Fibroblast of villous mesenchyme (primary cell): Measurements from ENCODE around the gene EIF5B. TPM values are rescaled to one million over a fixed set of nuclear protein-coding genes. Genes with fewer than 3 reads are reported as not detected.

Experiments used
- DNase-seq: peaks from one replicate; pipeline ENCODE4 v3.0.0-alpha.2; 2010; ENCODE audit warnings: low read depth
- H3K4me3 ChIP-seq: 2 replicates; pipeline ENCODE4 v1.5.1; 2011; ENCODE audit warnings: low read depth, mild to moderate bottlenecking, low read length
- total RNA-seq: library from RNA; depleted of rRNA; stranded (reverse); fragments of >200 nt; gene quantifications from 2 replicates; pipeline ENCODE4 v1.2.3, GENCODE V29; 2012
- TF ChIP-seq, protein P1 (sequence below): IDR thresholded peaks from 2 replicates; pipeline ENCODE4 v1.5.1; 2012; ENCODE audit warnings: low read depth, mild to moderate bottlenecking, low read length; ENCODE audit not compliant: insufficient read depth

The EIF5B gene
- total RNA-seq, 1 donor, result 19.0 TPM

DNA sequence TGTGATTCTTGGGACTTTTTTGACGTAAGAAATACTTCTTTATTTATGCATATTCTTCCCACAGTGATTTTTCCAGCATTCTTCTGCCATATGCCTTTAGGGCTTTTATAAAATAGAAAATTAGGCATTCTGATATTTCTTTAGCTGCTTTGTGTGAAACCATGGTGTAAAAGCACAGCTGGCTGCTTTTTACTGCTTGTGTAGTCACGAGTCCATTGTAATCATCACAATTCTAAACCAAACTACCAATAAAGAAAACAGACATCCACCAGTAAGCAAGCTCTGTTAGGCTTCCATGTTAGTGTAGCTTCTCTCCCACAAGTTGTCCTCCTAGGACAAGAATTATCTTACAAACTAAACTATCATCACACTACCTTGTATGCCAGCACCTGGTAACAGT, 62.6 kb downstream of the EIF5B start:
- TF ChIP-seq, protein P1, sequence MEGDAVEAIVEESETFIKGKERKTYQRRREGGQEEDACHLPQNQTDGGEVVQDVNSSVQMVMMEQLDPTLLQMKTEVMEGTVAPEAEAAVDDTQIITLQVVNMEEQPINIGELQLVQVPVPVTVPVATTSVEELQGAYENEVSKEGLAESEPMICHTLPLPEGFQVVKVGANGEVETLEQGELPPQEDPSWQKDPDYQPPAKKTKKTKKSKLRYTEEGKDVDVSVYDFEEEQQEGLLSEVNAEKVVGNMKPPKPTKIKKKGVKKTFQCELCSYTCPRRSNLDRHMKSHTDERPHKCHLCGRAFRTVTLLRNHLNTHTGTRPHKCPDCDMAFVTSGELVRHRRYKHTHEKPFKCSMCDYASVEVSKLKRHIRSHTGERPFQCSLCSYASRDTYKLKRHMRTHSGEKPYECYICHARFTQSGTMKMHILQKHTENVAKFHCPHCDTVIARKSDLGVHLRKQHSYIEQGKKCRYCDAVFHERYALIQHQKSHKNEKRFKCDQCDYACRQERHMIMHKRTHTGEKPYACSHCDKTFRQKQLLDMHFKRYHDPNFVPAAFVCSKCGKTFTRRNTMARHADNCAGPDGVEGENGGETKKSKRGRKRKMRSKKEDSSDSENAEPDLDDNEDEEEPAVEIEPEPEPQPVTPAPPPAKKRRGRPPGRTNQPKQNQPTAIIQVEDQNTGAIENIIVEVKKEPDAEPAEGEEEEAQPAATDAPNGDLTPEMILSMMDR, result no peak
- no peak for DNase-seq
- no peak overlapping the region for H3K4me3 ChIP-seq

GRCh38 chr2:99401841-99402240, 64.7 kb downstream of the EIF5B start:
- no peak overlapping the region for H3K4me3 ChIP-seq

DNA sequence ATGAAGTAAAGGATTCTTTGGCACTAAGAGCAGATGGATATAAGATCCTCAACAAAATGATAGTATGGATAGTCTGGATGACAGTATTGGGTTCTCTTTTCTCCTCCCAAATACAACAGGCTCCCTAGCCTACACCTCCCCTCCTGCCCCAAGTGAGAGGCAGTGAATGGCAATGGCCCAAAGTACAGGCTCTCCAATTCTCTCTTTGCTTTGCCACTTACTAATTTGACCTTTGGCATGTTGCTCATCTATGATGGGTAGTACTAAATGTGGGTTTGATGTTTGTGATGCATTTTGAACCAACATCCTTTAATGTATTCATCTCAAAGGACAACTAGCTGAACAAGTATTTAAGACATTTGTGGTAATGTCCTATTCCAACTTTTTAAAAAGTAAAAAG, 65.9 kb downstream of the EIF5B start:
- no peak for DNase-seq
- TF ChIP-seq, protein P1, result no peak
- no peak overlapping the region for H3K4me3 ChIP-seq

More at GRCh38 chr2:99401841-99402240, 64.7 kb downstream of the EIF5B start:
- DNase-seq, result no peak
- TF ChIP-seq, protein P1, result no peak

- no peak for DNase-seq
- H3K4me3 ChIP-seq, result no peak overlapping the region
- TF ChIP-seq, protein P1, result no peak
Observed at GRCh38 chr2:99403524-99403923, 66.3 kb downstream of the EIF5B start.

- TF ChIP-seq, protein P1, result no peak
- no peak overlapping the region for H3K4me3 ChIP-seq
- DNase-seq, result no peak
Observed at GRCh38 chr2:99404039-99404796, 67.0 kb downstream of the EIF5B start.

DNA sequence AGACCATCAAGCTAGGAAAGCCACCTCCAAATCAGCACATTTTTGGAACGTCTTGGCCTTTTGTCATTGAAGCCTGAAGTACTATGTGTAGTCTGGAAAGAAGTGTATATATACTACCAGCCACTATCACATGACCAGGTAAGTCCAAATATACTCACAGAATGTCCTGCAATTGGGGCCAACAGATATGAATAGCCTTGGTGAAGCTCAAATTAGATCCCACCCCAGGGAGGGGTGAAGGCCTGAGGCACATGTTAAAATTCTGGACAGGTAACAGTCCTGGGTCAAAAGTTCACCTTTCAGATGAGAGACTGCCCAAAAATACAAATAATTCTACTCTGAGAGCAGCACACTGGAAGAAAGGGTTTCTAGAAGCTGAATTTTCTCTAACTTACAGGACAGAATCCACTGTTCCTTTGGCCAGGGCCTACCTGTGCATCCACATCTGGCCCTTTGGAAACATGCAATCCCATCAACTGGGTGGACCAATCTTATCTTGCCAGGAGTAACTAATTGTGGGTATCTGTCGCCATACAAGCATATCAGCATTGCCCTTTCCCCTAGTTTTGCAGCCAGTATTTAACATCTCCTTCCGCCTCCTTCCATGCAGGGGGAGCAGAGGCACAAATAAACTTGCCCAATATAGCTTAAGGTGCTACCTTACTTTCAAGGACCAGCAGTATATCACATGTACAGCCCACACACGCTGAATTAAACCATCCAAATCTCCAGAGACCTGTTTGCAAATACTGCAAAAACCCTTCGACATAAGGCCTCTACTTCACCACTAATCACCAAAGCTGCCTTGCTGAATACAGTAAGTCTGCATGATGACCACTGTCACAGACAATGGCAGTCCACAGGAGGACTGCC, 67.8 kb downstream of the EIF5B start:
- H3K4me3 ChIP-seq, result no peak overlapping the region
- no peak for DNase-seq
- TF ChIP-seq, protein P1, result no peak
